Peyer's patch (tissue), 4 donors: ENCODE data around the gene RGS21. TPM values are rescaled to one million over a fixed set of nuclear protein-coding genes. Genes with fewer than 3 reads are reported as not detected.
"Not testable (repeated sequence)": the region's sequence is repeated elsewhere in the genome, so short reads cannot be mapped to it uniquely, and the experiment has no call there.

Experiments
- DNase-seq, 3 donors: peaks; one replicate each; pipeline ENCODE4 v3.0.0-alpha.2; 2017 to 2019
- H3K27ac ChIP-seq, 4 donors: fragments of 200-600 bp; sonication (generic); one replicate each; pipeline ENCODE4 v1.5.1; 2016 to 2019
- H3K27me3 ChIP-seq, 2 donors: fragments of 200-600 bp; sonication (generic); one replicate each; pipeline ENCODE4 v1.5.1; 2019
- H3K36me3 ChIP-seq, 3 donors: fragments of 200-600 bp; sonication (generic); one replicate each; pipeline ENCODE4 v1.5.1; 2016 to 2019
- H3K4me1 ChIP-seq, 4 donors: fragments of 200-600 bp; sonication (generic); one replicate each; pipeline ENCODE4 v1.5.1; 2016 to 2019
- H3K4me3 ChIP-seq, 4 donors: fragments of 200-600 bp; sonication (generic); 1 replicate in 3 of 4; 2 replicates in 1 of 4; pipeline ENCODE4 v1.5.1; 2016 to 2019; ENCODE audit warnings: mild to moderate bottlenecking in 1 of 4
- H3K9me3 ChIP-seq, 4 donors: fragments of 200-600 bp; sonication (generic); one replicate each; pipeline ENCODE4 v1.5.1; 2016 to 2019; ENCODE audit warnings: mild to moderate bottlenecking in 1 of 4
- CTCF ChIP-seq, 6 experiments: fragments of 450-650 bp in 4 of 6; fragments of 200-600 bp in 2 of 6; sonication (generic) in 1 of 6; IDR thresholded peaks; one replicate each; pipeline ENCODE4 v1.5.1; 2017 to 2019; ENCODE audit warnings: antibody characterized with exemption in 6 of 6, mild to moderate bottlenecking in 3 of 6, moderate library complexity in 1 of 6
- POLR2A ChIP-seq, 2 donors: fragments of 450-650 bp; IDR thresholded peaks; one replicate each; pipeline ENCODE4 v1.5.1; 2017; ENCODE audit warnings: antibody characterized with exemption in 2 of 2, mild to moderate bottlenecking in 2 of 2, moderate library complexity in 2 of 2
- total RNA-seq, 4 donors: library from RNA; depleted of rRNA; stranded (reverse); fragments of >200 nt; gene quantifications; one replicate each; pipeline ENCODE4 v1.1.0, GENCODE V29; 2016

RGS21 gene
- total RNA-seq, 4 donors from 2014 or later: not detected

- no peak for DNase-seq
- H3K27ac ChIP-seq: no peak overlapping the region
- H3K9me3 ChIP-seq: no peaks in the 10 kb centered on the region
- no peaks in the 10 kb centered on the region for H3K27me3 ChIP-seq
- H3K36me3 ChIP-seq: no peaks in the 10 kb centered on the region
- H3K4me1 ChIP-seq: no peaks in the 10 kb centered on the region
- TF ChIP-seq CTCF (IDR thresholded peaks at IDR 0.05) (no peak), POLR2A (IDR thresholded peaks at IDR 0.05) (no peak)
- no peak overlapping the region for H3K4me3 ChIP-seq
Measured at GRCh38 chr1:192277635-192278034, 39.2 kb upstream of the RGS21 start.

DNA sequence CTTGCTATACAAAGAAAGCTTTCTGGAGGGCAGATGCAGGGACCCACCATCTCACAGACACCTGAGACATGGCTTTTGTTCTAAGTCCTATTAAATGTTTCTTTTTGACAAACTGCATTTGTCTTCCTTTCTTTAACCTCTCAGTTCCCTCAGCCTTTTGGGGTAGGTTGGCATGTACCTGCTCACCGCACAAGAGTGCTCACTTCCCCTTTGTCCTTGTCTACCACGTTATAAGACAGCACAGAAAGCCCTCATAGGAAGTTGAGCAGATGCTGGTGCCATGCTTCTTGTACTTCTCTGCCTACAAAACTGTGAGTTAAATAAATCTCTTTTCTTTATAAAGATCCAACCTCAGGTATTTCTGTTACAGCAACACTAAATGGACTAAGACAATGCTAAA lies 31.9 kb upstream of the RGS21 start:
- H3K4me1 ChIP-seq: no peaks in the 10 kb centered on the region
- H3K4me3 ChIP-seq: no peak overlapping the region
- H3K27me3 ChIP-seq: no peaks in the 10 kb centered on the region
- no peak overlapping the region for H3K27ac ChIP-seq
- no peaks in the 10 kb centered on the region for H3K9me3 ChIP-seq
- no peak for DNase-seq
- H3K36me3 ChIP-seq: no peaks in the 10 kb centered on the region
- TF ChIP-seq CTCF (IDR thresholded peaks at IDR 0.05): no peak

GRCh38 chr1:192303029-192303428 lies 13.8 kb upstream of the RGS21 start:
- Histone ChIP-seq H3K36me3 (no peaks in the 10 kb centered on the region), H3K9me3 (peaks cover 0 to 3% (median 0%) of the 10 kb centered on the region in 4 donors), H3K4me1 (no peaks in the 10 kb centered on the region), H3K27ac (no peak overlapping the region), H3K27me3 (no peaks in the 10 kb centered on the region), H3K4me3 (no peak overlapping the region)
- TF ChIP-seq CTCF (IDR thresholded peaks at IDR 0.05) (no peak), POLR2A (IDR thresholded peaks at IDR 0.05) (no peak)
- no peak for DNase-seq

DNA sequence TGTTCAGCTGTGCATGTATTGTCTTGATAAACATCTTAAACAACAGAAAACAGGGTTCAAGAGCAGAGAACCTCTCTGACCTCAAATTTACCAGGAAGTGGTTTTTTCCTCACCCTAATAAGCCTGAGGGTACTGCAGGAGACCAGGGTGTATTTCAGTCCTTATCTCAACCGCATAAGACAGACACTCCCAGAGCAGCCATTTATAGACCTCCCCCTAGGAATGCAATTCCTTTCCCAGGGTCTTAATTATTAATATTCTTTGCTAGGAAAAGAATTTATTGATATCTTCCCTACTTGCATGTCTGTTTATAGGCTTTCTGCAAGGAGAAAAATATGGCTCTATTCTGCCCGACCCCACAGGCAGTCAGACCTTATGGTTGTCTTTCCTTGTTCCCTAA lies 8.5 kb upstream of the RGS21 start:
- DNase-seq, H3K36me3 ChIP-seq, H3K4me1 ChIP-seq, H3K4me3 ChIP-seq, H3K27ac ChIP-seq, H3K9me3 ChIP-seq, H3K27me3 ChIP-seq: not testable (repeated sequence)

- Histone ChIP-seq H3K36me3 (no peaks in the 10 kb centered on the region), H3K4me3 (no peak overlapping the region)
- DNase-seq: no peak
Measured at GRCh38 chr1:192311281-192311680, 5.5 kb upstream of the RGS21 start.

GRCh38 chr1:192327997-192328396 lies 11.2 kb downstream of the RGS21 start:
- H3K9me3 ChIP-seq: no peaks in the 10 kb centered on the region
- H3K4me3 ChIP-seq: no peak overlapping the region
- no peak for TF ChIP-seq CTCF (IDR thresholded peaks at IDR 0.05)
- DNase-seq: no peak
- H3K36me3 ChIP-seq: no peaks in the 10 kb centered on the region
- H3K4me1 ChIP-seq: no peaks in the 10 kb centered on the region
- H3K27me3 ChIP-seq: no peaks in the 10 kb centered on the region
- no peak overlapping the region for H3K27ac ChIP-seq

More at GRCh38 chr1:192311281-192311680, 5.5 kb upstream of the RGS21 start:
- H3K27me3 ChIP-seq: no peaks in the 10 kb centered on the region
- no peaks in the 10 kb centered on the region for H3K4me1 ChIP-seq
- TF ChIP-seq POLR2A (IDR thresholded peaks at IDR 0.05) (no peak), CTCF (IDR thresholded peaks at IDR 0.05) (no peak)
- peaks cover 0 to 6% (median 0%) of the 10 kb centered on the region in 4 donors for H3K9me3 ChIP-seq
- no peak overlapping the region for H3K27ac ChIP-seq
